ENCODE results near the gene CLNK. TPM values are rescaled to one million over a fixed set of nuclear protein-coding genes. Genes with fewer than 3 reads are reported as not detected.

Gene CLNK
- total RNA-seq, 1 experiment from 2014 or later, result not detected

GRCh38 chr4:10605746-10606482 lies 78.7 kb downstream of the CLNK start:
- no peak overlapping the region for H3K4me3 Mint-ChIP-seq
- H4K91ac ChIP-seq (ENCODE audit: insufficient read length, low read depth, low read length), result no peak overlapping the region

More at GRCh38 chr4:10605746-10606482, 78.7 kb downstream of the CLNK start:
- H3K18ac ChIP-seq (ENCODE audit: insufficient read length, low read depth, low read length), result no peak overlapping the region
- no peaks in the 10 kb centered on the region for H4K20me1 ChIP-seq (ENCODE audit: control insufficient read depth, insufficient read depth, insufficient read length)
- WGBS (ENCODE audit: extremely low coverage, insufficient read length, low lambda C conversion rate), result no CpG with 5 or more reads among the region's 5 CpGs
- H3K79me2 ChIP-seq (ENCODE audit: insufficient read depth, low read length), result no peaks in the 10 kb centered on the region
- Mint-ChIP-seq H3K9me3 (no peaks in the 10 kb centered on the region), H3K27me3 (ENCODE audit: low read depth) (peaks cover 2% of the 10 kb centered on the region; the same call in 1 of the 2 replicates), H3K27ac (no peak overlapping the region), H3K4me1 (no peaks in the 10 kb centered on the region), H3K36me3 (ENCODE audit: insufficient read depth in 1 of 3, low read depth in 3 of 3) (no peaks in the 10 kb centered on the region)
- H3K27ac ChIP-seq (ENCODE audit: insufficient read length, low read depth, low read length), result no peak overlapping the region
- H2AK5ac ChIP-seq (ENCODE audit: insufficient read length, low read length), result no peak overlapping the region
- H3K4ac ChIP-seq (ENCODE audit: low read depth, low read length), result no peak overlapping the region
- no peak overlapping the region for H2BK5ac ChIP-seq (ENCODE audit: insufficient read length, low read length)
- H3K4me2 ChIP-seq (ENCODE audit: insufficient read depth, insufficient read length, low read length), result no peak overlapping the region
- H2BK12ac ChIP-seq (ENCODE audit: insufficient read length, low read depth, low read length), result no peak overlapping the region
- no peaks in the 10 kb centered on the region for H3K79me1 ChIP-seq (ENCODE audit: insufficient read depth, low read depth, low read length, poor library complexity, severe bottlenecking)
- no peak overlapping the region for H3T11ph ChIP-seq (ENCODE audit: low read length)
- H2BK120ac ChIP-seq (ENCODE audit: low read depth, low read length, poor library complexity, severe bottlenecking), result no peak overlapping the region
- H3K9ac ChIP-seq (ENCODE audit: extremely low read depth, insufficient read length, low read length), result no peak overlapping the region
- no peak overlapping the region for H2AFZ ChIP-seq (ENCODE audit: low read length)
- no peaks in the 10 kb centered on the region for H3K27me3 ChIP-seq (ENCODE audit: insufficient read depth, low read length)
- no peak overlapping the region for H4K8ac ChIP-seq (replicated peaks; ENCODE audit: insufficient read length, low read depth, low read length)
- no peak for TF ChIP-seq CTCF (conservative IDR thresholded peaks at IDR 0.05)
- H3K9me3 ChIP-seq (ENCODE audit: control insufficient read depth, low read depth, low read length), result no peaks in the 10 kb centered on the region
- no peak overlapping the region for H2BK15ac ChIP-seq (ENCODE audit: low read depth, low read length)
- H4K5ac ChIP-seq (ENCODE audit: insufficient read length, low read depth, low read length), result no peak overlapping the region
- no peak for DNase-seq
- no peaks in the 10 kb centered on the region for H3K4me1 ChIP-seq (ENCODE audit: insufficient read depth, low read length)
- H2BK20ac ChIP-seq (ENCODE audit: low read depth, low read length, poor library complexity, severe bottlenecking), result no peak overlapping the region
- no peaks in the 10 kb centered on the region for H3K23me2 ChIP-seq (ENCODE audit: insufficient read length, low read depth, low read length, poor library complexity, severe bottlenecking)
- H3K14ac ChIP-seq (ENCODE audit: insufficient read depth, low read length), result no peak overlapping the region
- no peak overlapping the region for H3K56ac ChIP-seq (ENCODE audit: insufficient read length, low read depth, low read length)
- no peak overlapping the region for H3K23ac ChIP-seq (ENCODE audit: insufficient read length, low read depth, low read length)

All from H9 (cell line).